Prostate gland (tissue), 2 donors: Measurements from ENCODE around the gene SLC39A13. TPM values are rescaled to one million over a fixed set of nuclear protein-coding genes. Genes with fewer than 3 reads are reported as not detected.

ENCODE experiments used
- DNase-seq: peaks from one replicate; pipeline ENCODE4 v3.0.0-alpha.2; 2019; ENCODE audit warnings: low spot score
- H3K27ac ChIP-seq, 2 donors: fragments of 200-600 bp; sonication (generic); 2 replicates each; pipeline ENCODE4 v1.5.1; 2017 to 2019
- H3K27me3 ChIP-seq: fragments of 200-600 bp; sonication (generic); replicated peaks from 2 replicates; pipeline ENCODE4 v1.5.1; 2019; ENCODE audit not compliant: insufficient read depth
- H3K36me3 ChIP-seq, 2 donors: fragments of 200-600 bp; sonication (generic); 1 replicate in 1 of 2; 2 replicates in 1 of 2; pipeline versions ENCODE4 v1.5.1 to v1.8.1; 2017 to 2019
- H3K4me1 ChIP-seq: fragments of 200-600 bp; sonication (generic); replicated peaks from 2 replicates; pipeline ENCODE4 v1.5.1; 2019
- H3K4me3 ChIP-seq, 2 donors: fragments of 200-600 bp; sonication (generic); 2 replicates each; pipeline ENCODE4 v1.5.1; 2017 to 2019
- H3K9me3 ChIP-seq: fragments of 200-600 bp; sonication (generic); 2 replicates; pipeline ENCODE4 v1.5.1; 2017
- POLR2A ChIP-seq: fragments of 450-650 bp; IDR thresholded peaks from one replicate; pipeline ENCODE4 v1.6.1; 2016; ENCODE audit warnings: antibody characterized with exemption, mild to moderate bottlenecking
- POLR2AphosphoS5 ChIP-seq: sonication (generic); formaldehyde crosslinking; IDR thresholded peaks from one replicate; pipeline ENCODE4 v1.6.1; 2017; ENCODE audit warnings: antibody characterized with exemption
- WGBS: methylation state at CpG from one replicate; pipeline ENCODE4 v1.1.5; 2018; 5-methylcytosine and 5-hydroxymethylcytosine counted together
- intact Hi-C: fragments of 100-400 bp; cut with DNase I; formaldehyde crosslinking; loops from one replicate; pipeline ENCODE4 v1.14.2; 2022
- total RNA-seq, 2 donors: library from RNA; depleted of rRNA; stranded (reverse); fragments of >200 nt; gene quantifications; one replicate each; pipeline ENCODE4 v1.1.0, GENCODE V29; 2016
- TF ChIP-seq, protein P1 (sequence below), 4 experiments: fragments of 200-600 bp in 2 of 4; fragments of 450-650 bp in 2 of 4; sonication (generic) in 2 of 4; IDR thresholded peaks; 1 replicate in 3 of 4; 2 replicates in 1 of 4; pipeline ENCODE4 v1.5.1; 2016 to 2019; ENCODE audit warnings: antibody characterized with exemption in 4 of 4, mild to moderate bottlenecking in 2 of 4, moderate library complexity in 2 of 4

SLC39A13 gene
- total RNA-seq, 2 donors from 2014 or later: 53.1 to 93.7 TPM

DNA sequence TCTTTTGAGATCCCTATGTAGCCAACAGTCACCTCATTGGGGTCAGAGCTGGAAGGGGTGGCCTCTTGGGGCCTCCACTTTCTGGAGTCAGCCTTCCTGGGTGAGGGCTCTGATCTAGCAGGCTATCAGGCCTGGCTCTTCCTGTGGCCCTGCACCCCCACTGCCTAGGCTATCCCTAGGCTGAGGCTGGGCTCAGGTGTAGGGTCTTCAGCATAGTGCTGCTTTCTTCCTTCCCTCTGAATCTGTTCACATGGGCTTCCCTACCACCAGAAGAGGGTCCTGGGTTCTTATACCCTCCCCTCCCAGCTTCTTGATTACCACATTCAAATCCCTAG, 29.6 kb upstream of the SLC39A13 start:
- no peaks in the 10 kb centered on the region for H3K27me3 ChIP-seq
- intact Hi-C loops: loop anchor here (10.0 kb wide), 1 partner anchor 476 kb away; no protein-coding TSS in a partner anchor
- no peaks in the 10 kb centered on the region for H3K9me3 ChIP-seq
- H3K36me3 ChIP-seq: no peaks in the 10 kb centered on the region
- no peak overlapping the region for H3K4me3 ChIP-seq
- no peak for DNase-seq
- H3K27ac ChIP-seq: no peak overlapping the region
- TF ChIP-seq POLR2AphosphoS5 (no peak), POLR2A (no peak)
- TF ChIP-seq, protein P1, sequence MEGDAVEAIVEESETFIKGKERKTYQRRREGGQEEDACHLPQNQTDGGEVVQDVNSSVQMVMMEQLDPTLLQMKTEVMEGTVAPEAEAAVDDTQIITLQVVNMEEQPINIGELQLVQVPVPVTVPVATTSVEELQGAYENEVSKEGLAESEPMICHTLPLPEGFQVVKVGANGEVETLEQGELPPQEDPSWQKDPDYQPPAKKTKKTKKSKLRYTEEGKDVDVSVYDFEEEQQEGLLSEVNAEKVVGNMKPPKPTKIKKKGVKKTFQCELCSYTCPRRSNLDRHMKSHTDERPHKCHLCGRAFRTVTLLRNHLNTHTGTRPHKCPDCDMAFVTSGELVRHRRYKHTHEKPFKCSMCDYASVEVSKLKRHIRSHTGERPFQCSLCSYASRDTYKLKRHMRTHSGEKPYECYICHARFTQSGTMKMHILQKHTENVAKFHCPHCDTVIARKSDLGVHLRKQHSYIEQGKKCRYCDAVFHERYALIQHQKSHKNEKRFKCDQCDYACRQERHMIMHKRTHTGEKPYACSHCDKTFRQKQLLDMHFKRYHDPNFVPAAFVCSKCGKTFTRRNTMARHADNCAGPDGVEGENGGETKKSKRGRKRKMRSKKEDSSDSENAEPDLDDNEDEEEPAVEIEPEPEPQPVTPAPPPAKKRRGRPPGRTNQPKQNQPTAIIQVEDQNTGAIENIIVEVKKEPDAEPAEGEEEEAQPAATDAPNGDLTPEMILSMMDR (IDR thresholded peaks at IDR 0.05): no peak
- no peaks in the 10 kb centered on the region for H3K4me1 ChIP-seq

DNA sequence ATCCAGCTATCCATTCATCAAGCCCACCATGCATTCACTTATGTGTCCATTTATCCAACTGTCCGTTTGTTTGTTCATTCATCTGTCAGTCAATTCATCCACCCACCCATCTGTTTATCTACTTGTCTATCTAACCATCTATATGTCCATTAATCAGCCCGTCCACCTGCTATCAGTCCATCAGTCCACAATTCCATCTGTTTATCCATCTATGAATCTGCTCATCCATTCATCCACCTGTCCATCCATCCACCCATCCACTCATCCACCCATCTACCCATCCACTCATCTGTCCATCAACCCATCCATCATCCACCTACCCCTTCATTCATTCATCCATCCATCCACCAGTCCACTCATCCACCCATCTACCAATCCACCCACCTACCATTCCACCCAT, 29.1 kb upstream of the SLC39A13 start:
- intact Hi-C loops: loop anchor here (10.0 kb wide), 1 partner anchor 475 kb away; no protein-coding TSS in a partner anchor
- WGBS: 83% methylated on average over 2 of the region's 2 CpGs
- H3K9me3 ChIP-seq: no peaks in the 10 kb centered on the region
- H3K27me3 ChIP-seq: no peaks in the 10 kb centered on the region
- no peak for DNase-seq
- no peaks in the 10 kb centered on the region for H3K36me3 ChIP-seq
- no peaks in the 10 kb centered on the region for H3K4me1 ChIP-seq
- TF ChIP-seq POLR2A (no peak), POLR2AphosphoS5 (no peak)
- TF ChIP-seq, protein P1 (IDR thresholded peaks at IDR 0.05): no peak
- no peak overlapping the region for H3K4me3 ChIP-seq
- no peak overlapping the region for H3K27ac ChIP-seq

DNA sequence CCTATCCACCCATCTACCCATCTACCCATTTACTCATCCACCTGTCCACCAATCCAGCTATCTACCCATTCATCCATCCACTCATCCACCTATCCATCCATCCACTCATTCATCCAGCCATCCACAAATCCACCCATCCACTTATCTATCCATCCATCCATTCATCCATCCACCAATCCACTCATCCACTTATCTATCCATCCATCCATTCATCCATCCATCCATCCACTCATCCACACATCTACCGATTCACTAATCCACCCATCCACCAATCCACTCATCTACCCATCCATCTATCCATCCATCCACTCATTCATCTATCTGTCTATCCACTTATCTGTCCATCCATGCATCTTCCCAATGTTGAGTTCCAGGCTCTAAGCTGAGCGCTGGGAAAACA, 28.3 kb upstream of the SLC39A13 start:
- H3K4me3 ChIP-seq: no peak overlapping the region
- DNase-seq: no peak
- intact Hi-C loops: no loop called here
- no peaks in the 10 kb centered on the region for H3K27me3 ChIP-seq
- H3K4me1 ChIP-seq: no peaks in the 10 kb centered on the region
- no peaks in the 10 kb centered on the region for H3K36me3 ChIP-seq
- TF ChIP-seq, protein P1 (IDR thresholded peaks at IDR 0.05): no peak
- no peak for TF ChIP-seq POLR2A
- TF ChIP-seq POLR2AphosphoS5: no peak
- 93% methylated on average over 2 of the region's 2 CpGs for WGBS
- H3K9me3 ChIP-seq: no peaks in the 10 kb centered on the region
- no peak overlapping the region for H3K27ac ChIP-seq

GRCh38 chr11:47383071-47383470, 25.3 kb upstream of the SLC39A13 start:
- intact Hi-C loops: no loop called here
- Histone ChIP-seq H3K27me3 (no peaks in the 10 kb centered on the region), H3K27ac (no peak overlapping the region), H3K4me3 (no peak overlapping the region), H3K4me1 (no peaks in the 10 kb centered on the region), H3K36me3 (no peaks in the 10 kb centered on the region), H3K9me3 (no peaks in the 10 kb centered on the region)
- TF ChIP-seq POLR2AphosphoS5 (no peak), POLR2A (no peak)
- TF ChIP-seq, protein P1 (IDR thresholded peaks at IDR 0.05): no peak
- WGBS: 63% methylated on average over 4 of the region's 4 CpGs
- DNase-seq: no peak

DNA sequence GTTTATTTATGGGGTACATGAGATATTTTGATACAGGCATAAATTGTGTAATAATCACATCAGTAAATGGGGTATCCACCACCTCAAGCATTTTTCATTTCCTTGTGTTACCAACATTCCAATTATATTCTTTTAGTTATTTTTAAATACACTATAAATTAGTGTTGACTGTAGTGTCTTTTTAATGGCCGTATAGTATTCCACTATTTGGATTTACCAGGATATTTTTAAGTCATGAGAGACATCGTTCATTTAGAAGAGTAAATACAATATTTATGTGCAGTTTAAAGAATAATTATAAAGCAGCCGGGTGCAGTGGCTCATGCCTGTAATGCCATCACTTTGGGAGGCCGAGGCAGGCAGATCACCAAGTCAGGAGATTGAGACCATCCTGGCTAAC, 23.9 kb upstream of the SLC39A13 start:
- H3K9me3 ChIP-seq: no peaks in the 10 kb centered on the region
- intact Hi-C loops: no loop called here
- no peak for DNase-seq
- H3K4me3 ChIP-seq: no peak overlapping the region
- no peak overlapping the region for H3K27ac ChIP-seq
- H3K36me3 ChIP-seq: no peaks in the 10 kb centered on the region
- WGBS: 93% methylated on average over 4 of the region's 4 CpGs
- H3K27me3 ChIP-seq: no peaks in the 10 kb centered on the region
- no peaks in the 10 kb centered on the region for H3K4me1 ChIP-seq
- TF ChIP-seq, protein P1 (IDR thresholded peaks at IDR 0.05): no peak
- TF ChIP-seq POLR2AphosphoS5 (no peak), POLR2A (no peak)
